DMS 273 (cell line): Measurements from ENCODE around the gene HYDIN.
A peak's percentile ranks its signal among the peaks of the same experiment; 100 is the strongest.
"Not testable (repeated sequence)": the region's sequence is repeated elsewhere in the genome, so short reads cannot be mapped to it uniquely, and the experiment has no call there.

ENCODE experiments used
- DNase-seq: peaks from one replicate; lab custom pipeline; 2025; ENCODE audit not compliant: unreplicated experiment; lab: John Stamatoyannopoulos, UW

The HYDIN gene

DNA sequence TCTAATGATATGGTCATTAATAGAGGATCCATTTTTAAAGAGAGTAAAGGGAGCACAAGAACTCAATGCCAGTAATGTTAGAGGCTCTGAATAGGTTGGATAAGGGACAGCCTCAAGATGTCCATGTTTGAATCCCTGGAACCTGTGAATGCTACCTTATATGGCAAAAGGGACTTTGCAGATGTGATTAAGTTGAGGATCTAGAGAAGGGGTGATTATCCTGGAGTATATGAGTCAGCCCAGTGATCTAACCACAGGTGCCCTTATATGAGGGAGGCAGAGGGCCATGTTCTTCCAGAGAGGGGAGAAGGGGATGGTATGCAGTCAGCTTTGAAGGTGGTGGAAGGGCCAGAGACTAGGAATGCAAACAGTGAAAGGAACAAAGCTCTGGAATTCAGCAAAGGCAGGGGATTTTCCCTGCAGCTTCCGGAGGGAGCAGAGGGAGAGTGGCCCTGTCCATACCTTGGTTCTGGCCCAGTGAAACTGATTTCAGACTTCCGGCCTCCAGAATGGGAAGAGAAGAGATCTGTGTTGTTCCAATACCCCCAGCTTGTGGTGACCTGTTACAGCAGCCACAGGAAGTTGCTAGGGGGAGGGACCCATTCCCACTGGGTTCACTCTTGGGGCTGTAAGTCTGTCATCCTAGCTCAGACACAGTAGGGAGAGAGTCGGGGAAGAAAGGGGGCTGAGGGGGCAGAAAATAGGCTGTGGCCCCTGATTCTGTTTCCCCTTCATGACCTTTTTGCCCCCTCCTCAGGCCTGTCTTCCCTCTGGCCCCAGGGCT, 220.9 kb downstream of the HYDIN start:
- DNase-seq: not testable (repeated sequence)

DNA sequence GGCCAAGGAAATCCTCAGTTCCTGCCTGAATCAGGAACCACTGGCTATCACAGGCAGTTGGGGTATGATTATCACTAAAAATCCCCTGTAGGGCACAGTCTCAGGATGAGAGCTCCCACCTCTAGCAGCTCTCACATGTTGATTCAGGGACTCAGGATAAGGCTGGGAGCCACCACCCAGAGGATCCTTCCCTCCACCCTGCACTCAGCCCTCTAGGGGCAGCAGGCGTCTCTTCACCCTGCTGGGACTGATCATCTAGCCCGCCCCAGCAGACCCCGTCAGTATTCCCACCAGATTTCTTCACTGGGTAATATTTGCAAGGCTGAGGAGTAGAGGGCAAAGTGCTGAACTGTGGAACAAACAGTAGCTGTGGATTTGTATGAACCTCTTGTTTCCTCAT, 224.0 kb downstream of the HYDIN start:
- DNase-seq: not testable (repeated sequence)

GRCh38 chr16:70999735-71000134, 230.8 kb downstream of the HYDIN start:
- DNase-seq: peak; percentile 69

- not testable (repeated sequence) for DNase-seq
These were observed 234.7 kb downstream of the HYDIN start for GRCh38 chr16:70995799-70996198.

DNA sequence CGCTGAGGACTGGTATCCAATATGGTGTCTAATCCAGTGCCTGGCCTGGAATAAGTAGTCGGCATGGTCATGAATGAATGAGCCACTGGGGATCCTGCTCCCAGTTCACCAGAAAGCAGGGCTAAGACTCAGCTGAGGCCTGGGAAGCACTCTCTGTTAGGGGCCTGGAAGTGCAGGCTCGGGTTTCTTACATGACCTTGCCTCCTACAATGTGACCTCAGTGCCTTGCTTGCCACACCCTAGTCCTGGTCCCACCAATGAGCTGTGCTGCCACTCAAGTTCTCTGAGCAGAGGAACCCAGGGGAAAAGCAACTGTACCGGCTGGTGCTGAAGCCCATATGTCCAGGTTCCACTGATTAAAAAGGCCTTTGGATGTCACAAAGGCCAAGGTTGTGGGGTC, 238.0 kb downstream of the HYDIN start:
- not testable (repeated sequence) for DNase-seq

DNA sequence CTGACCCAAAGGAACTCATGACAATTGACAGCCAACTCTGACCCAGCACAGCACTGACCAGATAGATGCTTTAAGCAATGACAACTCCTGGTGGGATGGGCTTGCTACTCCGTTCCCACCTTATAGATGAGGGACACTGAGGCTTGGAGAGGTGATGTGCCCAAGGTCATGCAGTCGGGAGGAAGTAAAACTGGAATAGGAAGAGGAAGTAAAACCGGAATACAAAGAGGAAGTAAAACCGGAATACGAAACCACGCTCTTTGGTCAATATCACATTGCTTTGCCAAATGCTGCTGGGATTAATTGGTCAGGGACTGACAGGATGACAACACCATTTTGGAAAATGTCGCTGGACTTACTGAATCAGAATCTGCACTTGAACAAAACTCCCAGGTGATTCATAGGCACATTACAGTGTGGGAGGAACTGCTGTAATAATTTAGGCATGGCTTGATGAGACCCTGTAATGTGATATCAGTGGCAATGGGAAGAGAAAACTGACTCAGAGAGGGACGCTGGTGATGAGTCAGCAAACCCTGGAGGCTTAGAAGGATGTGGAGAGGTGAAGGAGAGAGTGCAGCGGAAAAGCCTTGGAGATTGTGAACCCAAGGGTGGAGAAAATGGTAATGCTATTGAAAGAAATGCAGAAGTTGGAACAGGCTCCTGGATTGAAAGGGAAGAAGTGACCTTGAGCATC, 243.4 kb downstream of the HYDIN start:
- DNase-seq: not testable (repeated sequence)

GRCh38 chr16:70984675-70985074, 245.8 kb downstream of the HYDIN start:
- not testable (repeated sequence) for DNase-seq

DNA sequence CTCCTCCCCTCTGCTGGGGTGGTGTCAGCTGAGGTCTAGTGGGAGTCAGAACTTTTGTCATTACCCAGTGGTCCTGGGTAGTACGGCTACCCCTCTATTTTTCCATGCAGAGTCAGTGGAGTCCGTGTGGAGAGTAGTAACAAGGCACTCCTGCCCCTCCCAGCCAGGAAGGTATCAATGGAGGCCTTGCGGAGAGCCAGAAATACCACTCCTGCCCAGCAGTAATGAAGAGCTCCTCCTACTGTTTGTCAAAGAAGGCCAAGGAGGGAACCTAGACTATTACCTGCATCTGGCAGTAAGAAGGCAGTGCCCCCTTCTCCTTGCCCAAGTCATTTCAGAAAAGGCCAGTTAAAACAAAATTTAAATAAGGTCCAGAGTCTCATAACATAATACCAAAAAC, 262.2 kb downstream of the HYDIN start:
- not testable (repeated sequence) for DNase-seq

GRCh38 chr16:70960169-70960568, 270.4 kb downstream of the HYDIN start:
- not testable (repeated sequence) for DNase-seq

DNA sequence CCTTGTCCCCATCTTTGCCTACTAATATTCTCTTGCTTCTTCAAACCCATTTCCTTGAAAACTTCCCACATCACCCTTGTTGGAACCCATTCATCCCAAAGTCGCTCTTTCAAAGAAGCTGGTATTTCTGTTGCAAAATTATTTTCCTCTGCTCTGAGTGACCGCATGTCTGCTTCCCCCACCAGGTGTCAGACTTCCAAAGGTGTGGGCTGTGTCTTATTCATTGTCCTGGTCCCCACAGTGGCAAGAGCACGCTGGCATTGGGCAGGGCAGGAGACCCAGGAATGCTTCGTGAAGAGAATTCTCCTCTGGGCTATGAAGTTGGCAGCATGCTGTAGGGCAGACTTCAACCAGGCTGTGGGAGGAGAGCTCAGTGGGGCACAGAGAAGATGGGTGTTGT, 275.6 kb downstream of the HYDIN start:
- not testable (repeated sequence) for DNase-seq

- not testable (repeated sequence) for DNase-seq
These were observed 276.7 kb downstream of the HYDIN start for GRCh38 chr16:70953824-70954223.

DNA sequence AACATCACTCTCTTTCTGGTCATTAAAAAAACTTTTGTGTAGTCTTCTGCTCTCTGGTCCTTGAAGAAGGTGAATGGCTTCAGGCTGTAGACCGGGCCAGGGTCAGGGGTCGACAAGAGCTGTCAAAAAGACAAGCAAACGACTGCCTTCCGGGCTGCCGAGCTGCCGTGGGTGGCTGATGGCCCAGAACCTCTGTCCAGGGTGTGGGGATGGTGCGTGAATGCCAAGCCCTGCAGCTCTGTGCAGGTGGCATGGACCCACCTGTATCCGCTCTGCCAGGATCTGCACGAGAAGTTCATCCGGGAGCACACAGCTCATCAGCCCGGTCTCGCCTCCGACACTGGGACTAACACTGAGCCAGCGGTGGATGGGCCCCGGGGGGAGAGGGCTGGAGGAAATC, 287.0 kb downstream of the HYDIN start:
- not testable (repeated sequence) for DNase-seq

- not testable (repeated sequence) for DNase-seq
These were observed 290.7 kb downstream of the HYDIN start for GRCh38 chr16:70939690-70940359.

DNA sequence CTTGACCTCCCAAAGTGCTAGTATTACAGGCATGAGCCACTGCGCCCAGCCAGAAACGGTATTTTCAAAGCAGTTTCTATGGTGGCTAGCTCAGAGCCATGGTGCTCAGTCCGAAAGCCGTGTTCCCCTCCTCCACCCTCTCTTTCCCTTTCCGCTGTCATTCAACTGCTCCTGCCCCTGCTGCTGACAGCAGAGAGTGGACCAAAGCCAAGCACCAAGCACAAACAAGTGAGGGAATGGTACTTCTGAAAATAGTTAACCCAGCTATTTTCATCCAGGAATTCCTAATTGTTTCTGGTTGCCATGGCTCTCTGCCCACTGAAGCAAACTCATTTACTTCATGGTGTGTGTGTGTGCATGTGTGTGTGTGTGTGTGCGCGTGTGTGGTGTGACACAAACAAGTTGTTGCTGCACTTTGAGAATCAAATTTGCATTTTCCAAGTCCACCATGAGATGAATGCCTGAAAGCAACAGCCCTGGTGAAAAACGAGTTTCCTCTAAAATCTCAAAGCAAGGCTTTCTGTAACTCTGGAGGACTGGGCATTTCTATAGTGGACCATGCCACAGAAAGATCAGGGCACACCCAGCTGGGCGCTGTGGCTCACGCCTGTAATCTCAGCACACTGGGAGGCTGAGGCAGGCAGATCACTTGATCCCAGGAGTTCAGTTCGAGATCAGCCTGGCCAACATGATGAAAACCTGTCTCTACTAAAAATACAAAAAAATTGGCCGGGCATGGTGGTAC, 293.6 kb downstream of the HYDIN start:
- DNase-seq: not testable (repeated sequence)

GRCh38 chr16:70935325-70935724, 295.2 kb downstream of the HYDIN start:
- DNase-seq: not testable (repeated sequence)

DNA sequence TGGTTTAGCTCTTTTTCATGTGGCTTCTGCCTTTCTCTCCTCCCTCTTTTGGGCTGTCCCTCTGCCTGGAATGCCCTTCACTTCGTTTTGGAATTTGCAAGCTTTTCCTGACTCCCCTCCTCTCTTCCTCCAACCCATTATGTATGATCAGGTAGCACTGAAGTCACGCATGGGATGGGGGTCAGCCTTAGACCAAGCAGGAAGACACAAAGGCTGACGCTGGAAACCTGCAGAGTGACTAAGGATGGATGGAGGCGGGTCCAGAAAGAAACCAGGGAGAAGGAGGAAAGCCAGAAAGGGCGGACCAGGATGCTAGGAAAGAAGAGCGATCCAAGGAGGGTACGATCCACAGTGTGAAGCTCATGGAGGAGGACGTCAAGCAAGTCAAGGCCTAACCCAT, 296.8 kb downstream of the HYDIN start:
- not testable (repeated sequence) for DNase-seq

- not testable (repeated sequence) for DNase-seq
These were observed 299.8 kb downstream of the HYDIN start for GRCh38 chr16:70930757-70931156.

GRCh38 chr16:70922164-70922563, 308.4 kb downstream of the HYDIN start:
- DNase-seq: peak; percentile 52

DNA sequence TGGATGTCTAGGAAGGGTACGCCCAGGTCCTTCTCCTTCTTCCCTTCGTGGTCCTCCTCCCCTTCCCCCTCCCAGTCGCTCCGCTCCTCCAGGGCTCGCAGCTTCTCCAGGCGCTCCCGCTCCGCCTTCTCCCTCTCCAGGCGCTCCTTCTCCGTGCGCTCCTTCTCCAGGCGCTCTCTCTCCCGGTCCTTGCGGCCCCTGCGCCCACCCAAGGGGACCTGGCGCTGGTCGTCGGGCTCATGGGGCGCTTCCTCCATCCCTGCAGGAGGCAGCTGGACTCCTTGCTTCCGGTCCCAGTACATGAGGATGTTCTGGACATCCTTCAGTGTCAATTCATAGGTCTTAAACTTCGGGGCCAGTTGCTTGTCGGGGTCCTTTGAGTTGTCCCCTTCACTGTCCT, 309.9 kb downstream of the HYDIN start:
- DNase-seq: not testable (repeated sequence)

GRCh38 chr16:70888208-70888607, 342.3 kb downstream of the HYDIN start:
- not testable (repeated sequence) for DNase-seq

GRCh38 chr16:70884652-70885051, 345.9 kb downstream of the HYDIN start:
- DNase-seq: not testable (repeated sequence)
